K562 treated with DMSO at 1 percent for 4 hours (cell line): ENCODE results near the gene GNGT1. TPM values are rescaled to one million over a fixed set of nuclear protein-coding genes. Genes with fewer than 3 reads are reported as not detected.

Source experiments
- total RNA-seq: library from RNA; unstranded; fragments of 300-600 nt; gene quantifications from 2 replicates; pipeline ENCODE4 v1.2.3, GENCODE V29; 2022; ENCODE audit not compliant: insufficient read depth

GNGT1 gene
- total RNA-seq: not detected in 2 replicates

GRCh38 chr7:93906267-93906666, at the start of gene GNGT1:
Gene GNGT1 (plus strand): TSS chr7:93906567. CDS start chr7:93906747, 180 bp downstream.

GRCh38 chr7:93890464-93891068, 15.8 kb upstream of the GNGT1 start, which contains the start of gene TFPI2:
Gene TFPI2 (minus strand): TSS chr7:93890753. CDS start chr7:93890678, 75 bp downstream.

DNA sequence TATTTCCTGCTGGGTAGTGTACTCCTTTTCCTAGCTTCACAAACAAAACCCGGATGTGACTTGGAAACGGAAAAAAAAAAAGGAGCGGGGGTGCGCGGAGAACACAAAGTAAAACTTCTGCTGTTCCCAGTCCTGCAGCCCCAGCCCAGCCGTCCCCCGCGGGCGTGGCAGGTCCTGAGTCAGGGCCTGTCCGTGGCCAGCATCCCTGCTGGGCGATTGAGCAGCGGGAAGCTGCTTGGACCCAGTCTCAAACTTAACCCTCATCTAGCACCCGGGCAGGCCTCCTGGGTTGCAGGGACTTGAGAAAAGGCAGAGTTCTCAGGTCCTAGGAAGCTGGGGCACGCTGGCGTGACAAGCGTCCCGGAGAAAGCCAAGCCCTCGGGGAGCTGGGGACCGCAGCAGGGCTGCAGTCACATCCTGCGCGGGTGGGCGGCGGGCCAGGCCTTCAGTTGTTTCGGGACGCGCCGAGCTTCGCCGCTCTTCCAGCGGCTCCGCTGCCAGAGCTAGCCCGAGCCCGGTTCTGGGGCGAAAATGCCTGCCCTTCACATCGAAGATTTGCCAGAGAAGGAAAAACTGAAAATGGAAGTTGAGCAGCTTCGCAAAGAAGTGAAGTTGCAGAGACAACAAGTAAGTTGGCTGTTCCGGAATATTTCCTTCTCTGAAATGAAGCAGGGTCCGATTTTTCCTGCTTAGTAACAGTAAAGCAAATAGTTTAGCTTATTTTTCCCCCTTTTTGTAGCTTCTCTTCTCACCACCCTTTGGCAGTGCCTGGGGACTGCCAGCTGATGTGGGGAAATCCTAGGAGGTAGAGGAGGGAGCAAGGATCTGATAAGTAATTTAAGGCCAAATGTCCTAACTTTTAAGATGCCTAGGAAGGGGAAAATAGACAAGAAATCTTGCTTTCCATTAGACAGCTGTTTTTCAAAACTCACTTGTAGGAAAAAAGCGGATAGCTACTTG, 15.5 kb downstream of the GNGT1 start, which contains the start of gene GNG11:
GNG11 (plus strand) TSS at position 129 of the 960 bp plus-strand sequence; CDS start at position 532, 403 bp downstream.

Other genes with a start within 250 kb of the GNGT1 start
- not detected in 2 replicates for gene TFPI2, start 15.8 kb upstream of the GNGT1 start, total RNA-seq
- not detected in 2 replicates for gene GNG11, start 15.2 kb downstream of the GNGT1 start, total RNA-seq
- gene BET1, start 97.8 kb downstream of the GNGT1 start, total RNA-seq: 15.6 and 17.1 TPM in 2 replicates